ENCODE results near the gene CHD9. TPM values are rescaled to one million over a fixed set of nuclear protein-coding genes. Genes with fewer than 3 reads are reported as not detected.
A peak's percentile ranks its signal among the peaks of the same experiment; 100 is the strongest.

CHD9 gene
- total RNA-seq, 4 donors from 2014 or later, result 82.2 to 114 (median 91.3) TPM

DNA sequence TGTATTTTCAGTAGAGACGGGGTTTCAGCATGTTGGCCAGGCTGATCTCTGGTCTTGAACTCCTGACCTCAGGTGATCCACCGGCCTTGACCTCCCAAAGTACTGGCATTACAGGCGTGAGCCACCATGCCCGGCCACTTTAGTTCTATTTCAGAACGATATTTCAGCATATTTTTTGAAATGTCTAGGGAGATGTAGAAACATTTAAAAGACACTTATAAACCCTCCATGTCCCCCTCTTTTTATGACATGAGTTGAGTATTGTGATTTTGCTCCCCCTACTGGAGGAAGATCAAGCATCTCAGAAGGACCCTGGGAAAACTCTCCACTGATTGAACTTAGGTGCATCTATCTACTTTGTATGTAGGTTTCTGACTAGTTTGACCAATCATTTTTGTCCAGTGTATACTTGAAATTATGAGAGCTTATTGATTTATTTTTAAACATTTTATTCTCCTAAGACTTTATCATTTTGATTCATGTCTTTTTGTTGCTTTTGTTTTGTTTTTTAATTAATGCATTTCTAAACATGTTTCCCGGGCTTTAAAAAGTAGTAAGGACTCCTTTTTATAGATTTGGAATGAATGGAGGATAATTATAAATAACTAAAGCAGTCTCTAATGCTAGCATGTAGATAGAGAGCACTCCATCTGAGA, 105.1 kb downstream of the CHD9 start:
- peak in 1 of 2 donors; percentile 39 for DNase-seq (ENCODE audit: low spot score in 2 of 2)
- Histone ChIP-seq H3K27me3 (no peaks in the 10 kb centered on the region), H3K36me3 (peaks cover 0 to 19% (median 0%) of the 10 kb centered on the region in 3 donors), H3K4me3 (no peak overlapping the region), H3K4me1 (peaks cover 0 to 28% (median 0%) of the 10 kb centered on the region in 4 donors), H3K27ac (no peak overlapping the region), H3K9me3 (no peaks in the 10 kb centered on the region)
- WGBS, 2 donors, result 63 to 64% methylated on average over 6 of the region's 6 CpGs
- TF ChIP-seq POLR2A (IDR thresholded peaks at IDR 0.05) (no peak), EP300 (IDR thresholded peaks at IDR 0.05) (no peak), CTCF (IDR thresholded peaks at IDR 0.05) (peak; percentile 50 to 69 (median 58))

DNA sequence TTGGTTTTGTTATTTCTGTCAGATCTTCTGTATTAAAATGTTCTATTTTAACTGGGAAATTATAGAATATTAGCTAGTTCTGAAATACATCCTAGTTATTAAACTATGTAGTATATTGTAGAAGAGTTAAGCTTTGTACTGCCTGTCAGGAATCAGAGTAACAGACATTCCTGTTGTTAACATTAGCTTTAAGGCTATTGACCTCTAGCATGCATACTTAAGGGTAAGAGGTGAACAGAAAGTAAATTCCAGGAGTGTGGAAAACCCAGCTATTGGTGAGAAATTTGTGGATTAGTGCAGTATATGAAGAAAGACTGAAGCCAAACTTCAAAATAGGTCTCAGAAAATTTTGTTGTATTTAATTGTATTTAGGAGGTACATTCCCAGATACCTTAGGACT, 111.3 kb downstream of the CHD9 start:
- H3K27ac ChIP-seq, result no peak overlapping the region
- H3K4me3 ChIP-seq, result no peak overlapping the region
- TF ChIP-seq POLR2A (IDR thresholded peaks at IDR 0.05), result no peak
- H3K36me3 ChIP-seq, result peaks cover 0 to 6% (median 0%) of the 10 kb centered on the region in 3 donors
- H3K27me3 ChIP-seq, result no peaks in the 10 kb centered on the region
- peaks cover 0 to 27% (median 2%) of the 10 kb centered on the region in 4 donors for H3K4me1 ChIP-seq
- no peak for DNase-seq (ENCODE audit: low spot score in 2 of 2)
- H3K9me3 ChIP-seq, result no peaks in the 10 kb centered on the region

DNA sequence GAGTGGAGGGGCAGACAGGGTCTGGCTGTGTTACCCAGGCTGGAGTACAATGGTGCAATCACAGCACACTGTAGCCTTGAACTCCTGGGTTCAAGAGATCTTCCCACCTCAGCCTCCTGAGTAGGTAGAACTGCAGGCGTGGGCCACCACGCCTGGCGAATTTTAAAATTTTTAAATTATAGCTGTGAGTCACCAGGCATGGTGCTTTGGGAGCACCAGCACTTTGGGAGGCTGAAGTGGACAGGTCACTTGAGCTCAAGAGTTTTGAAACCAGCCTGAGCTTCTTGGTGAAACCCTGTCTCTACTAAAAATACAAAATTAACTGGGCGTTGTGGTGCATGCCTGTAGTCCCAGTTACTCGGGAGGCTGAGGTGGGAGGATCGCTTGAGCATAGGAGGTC, 114.0 kb downstream of the CHD9 start:
- 97 to 98% methylated on average over 6 of the region's 6 CpGs for WGBS, 2 donors
- no peak for DNase-seq (ENCODE audit: low spot score in 2 of 2)
- H3K4me1 ChIP-seq, result peaks cover 0 to 26% (median 2%) of the 10 kb centered on the region in 4 donors
- TF ChIP-seq CTCF (IDR thresholded peaks at IDR 0.05) (no peak), EP300 (IDR thresholded peaks at IDR 0.05) (no peak), POLR2A (IDR thresholded peaks at IDR 0.05) (no peak)
- H3K27ac ChIP-seq, result no peak overlapping the region
- H3K4me3 ChIP-seq, result no peak overlapping the region
- H3K36me3 ChIP-seq, result peaks cover 0 to 8% (median 0%) of the 10 kb centered on the region in 3 donors
- no peaks in the 10 kb centered on the region for H3K9me3 ChIP-seq
- no peaks in the 10 kb centered on the region for H3K27me3 ChIP-seq

GRCh38 chr16:53172517-53172916, 117.7 kb downstream of the CHD9 start:
- DNase-seq (ENCODE audit: low spot score in 2 of 2), result no peak
- Histone ChIP-seq H3K27ac (no peak overlapping the region), H3K36me3 (peaks cover 0 to 14% (median 0%) of the 10 kb centered on the region in 3 donors), H3K27me3 (no peaks in the 10 kb centered on the region), H3K4me1 (peaks cover 0 to 17% (median 2%) of the 10 kb centered on the region in 4 donors), H3K9me3 (no peaks in the 10 kb centered on the region), H3K4me3 (no peak overlapping the region)
- TF ChIP-seq POLR2A (IDR thresholded peaks at IDR 0.05), result no peak
- TF ChIP-seq CTCF (IDR thresholded peaks at IDR 0.05), result no peak
- no peak for TF ChIP-seq EP300 (IDR thresholded peaks at IDR 0.05)
- WGBS, 2 donors, result 72 to 92% methylated on average over 4 of the region's 4 CpGs

GRCh38 chr16:53175118-53175517, 120.3 kb downstream of the CHD9 start:
- Histone ChIP-seq H3K27ac (no peak overlapping the region), H3K4me1 (peaks cover 0 to 15% (median 1%) of the 10 kb centered on the region in 4 donors), H3K27me3 (no peaks in the 10 kb centered on the region), H3K36me3 (peaks cover 0 to 14% (median 0%) of the 10 kb centered on the region in 3 donors), H3K9me3 (no peaks in the 10 kb centered on the region), H3K4me3 (no peak overlapping the region)
- no peak for DNase-seq (ENCODE audit: low spot score in 2 of 2)
- TF ChIP-seq CTCF (IDR thresholded peaks at IDR 0.05), result no peak
- no peak for TF ChIP-seq POLR2A (IDR thresholded peaks at IDR 0.05)
- no peak for TF ChIP-seq EP300 (IDR thresholded peaks at IDR 0.05)
- WGBS, 2 donors, result 82 to 86% methylated on average over 1 of the region's 1 CpG
